Measurements from ENCODE around the gene MOGAT3.

Gene MOGAT3

GRCh38 chr7:101179713-101180112 lies 21.1 kb downstream of the MOGAT3 start:
- H3K9ac ChIP-seq (ENCODE audit: low read length) = no peak overlapping the region
- H2BK12ac ChIP-seq (ENCODE audit: low read length in 2 of 2) = no peak overlapping the region
- no peak overlapping the region for H2AK5ac ChIP-seq (ENCODE audit: low read length, severe bottlenecking)
- no peak overlapping the region for H3K23ac ChIP-seq (ENCODE audit: low read length in 2 of 2)
- DNase-seq = no peak
- no peak overlapping the region for H3K4me3 ChIP-seq (ENCODE audit: insufficient read depth in 1 of 2, low read depth in 1 of 2, low read length in 2 of 2)
- peak overlapping the region; percentile 15 for H3K4me2 ChIP-seq (ENCODE audit: low read length, poor library complexity, severe bottlenecking)
- peaks cover 0 to 4% of the 10 kb centered on the region in 2 experiments for H3K36me3 ChIP-seq (ENCODE audit: control insufficient read depth in 1 of 2, insufficient read depth in 2 of 2, low read depth in 1 of 2, low read length in 2 of 2)
- no peak overlapping the region for H2AFZ ChIP-seq (ENCODE audit: low read depth, low read length)
- H3K9me3 ChIP-seq (ENCODE audit: control insufficient read depth, low read length) = no peaks in the 10 kb centered on the region
- H3K27me3 ChIP-seq (ENCODE audit: control insufficient read depth in 1 of 2, insufficient read depth in 1 of 2, low read length in 2 of 2) = peaks cover 62 to 65% of the 10 kb centered on the region in 2 experiments
- peak overlapping the region; percentile 6 for H2BK15ac ChIP-seq (ENCODE audit: low read depth, poor library complexity, severe bottlenecking)
- no peak overlapping the region for H3K14ac ChIP-seq (ENCODE audit: low read length in 2 of 2)
- H2BK120ac ChIP-seq (ENCODE audit: low read depth, low read length) = no peak overlapping the region
- H3K4ac ChIP-seq (ENCODE audit: low read depth in 1 of 2, low read length in 2 of 2) = no peak overlapping the region
- H3K79me1 ChIP-seq (replicated peaks; ENCODE audit: low read length, poor library complexity, severe bottlenecking) = no peaks in the 10 kb centered on the region
- peaks cover 13% of the 10 kb centered on the region for H3K4me1 ChIP-seq (ENCODE audit: control insufficient read depth, insufficient read depth, low read depth, low read length)
- no peak overlapping the region for H2BK5ac ChIP-seq (ENCODE audit: low read depth, low read length, poor library complexity, severe bottlenecking)
- H4K8ac ChIP-seq (ENCODE audit: low read length) = no peak overlapping the region
- WGBS = 2% methylated on average over 23 of the region's 27 CpGs
- no peak overlapping the region for H3K27ac ChIP-seq (ENCODE audit: low read length, poor library complexity, severe bottlenecking)
- H3K18ac ChIP-seq (ENCODE audit: low read depth in 1 of 2, low read length in 2 of 2) = no peak overlapping the region
- no peak overlapping the region for H4K91ac ChIP-seq (ENCODE audit: low read length)

- Histone ChIP-seq H3K14ac (ENCODE audit: low read length in 2 of 2) (no peak overlapping the region), H3K18ac (ENCODE audit: low read depth in 1 of 2, low read length in 2 of 2) (no peak overlapping the region), H3K27me3 (ENCODE audit: control insufficient read depth in 1 of 2, insufficient read depth in 1 of 2, low read length in 2 of 2) (peaks cover 68 to 71% of the 10 kb centered on the region in 2 experiments), H4K91ac (ENCODE audit: low read length) (no peak overlapping the region), H3K4me3 (ENCODE audit: insufficient read depth in 1 of 2, low read depth in 1 of 2, low read length in 2 of 2) (no peak overlapping the region), H3K23ac (ENCODE audit: low read length in 2 of 2) (no peak overlapping the region), H2BK15ac (ENCODE audit: low read depth, poor library complexity, severe bottlenecking) (no peak overlapping the region), H2BK5ac (ENCODE audit: low read depth, low read length, poor library complexity, severe bottlenecking) (no peak overlapping the region), H3K79me1 (replicated peaks; ENCODE audit: low read length, poor library complexity, severe bottlenecking) (no peaks in the 10 kb centered on the region), H3K36me3 (ENCODE audit: control insufficient read depth in 1 of 2, insufficient read depth in 2 of 2, low read depth in 1 of 2, low read length in 2 of 2) (peaks cover 0 to 4% of the 10 kb centered on the region in 2 experiments), H2BK12ac (ENCODE audit: low read length in 2 of 2) (no peak overlapping the region), H3K4me2 (ENCODE audit: low read length, poor library complexity, severe bottlenecking) (peak overlapping the region; percentile 44), H4K8ac (ENCODE audit: low read length) (no peak overlapping the region), H3K27ac (ENCODE audit: low read length, poor library complexity, severe bottlenecking) (no peak overlapping the region), H2AFZ (ENCODE audit: low read depth, low read length) (no peak overlapping the region), H2AK5ac (ENCODE audit: low read length, severe bottlenecking) (no peak overlapping the region), H2BK120ac (ENCODE audit: low read depth, low read length) (no peak overlapping the region), H3K9ac (ENCODE audit: low read length) (no peak overlapping the region), H3K4ac (ENCODE audit: low read depth in 1 of 2, low read length in 2 of 2) (no peak overlapping the region), H3K9me3 (ENCODE audit: control insufficient read depth, low read length) (no peaks in the 10 kb centered on the region), H3K4me1 (ENCODE audit: control insufficient read depth, insufficient read depth, low read depth, low read length) (peaks cover 16% of the 10 kb centered on the region)
- WGBS = 3% methylated on average over 15 of the region's 20 CpGs
- no peak for DNase-seq
Observed at GRCh38 chr7:101179117-101179516, 21.7 kb downstream of the MOGAT3 start.

GRCh38 chr7:101177644-101178043 lies 23.2 kb downstream of the MOGAT3 start:
- Histone ChIP-seq H2AK5ac (ENCODE audit: low read length, severe bottlenecking) (no peak overlapping the region), H3K9me3 (ENCODE audit: control insufficient read depth, low read length) (no peaks in the 10 kb centered on the region), H3K36me3 (ENCODE audit: control insufficient read depth in 1 of 2, insufficient read depth in 2 of 2, low read depth in 1 of 2, low read length in 2 of 2) (peaks cover 0 to 4% of the 10 kb centered on the region in 2 experiments), H3K14ac (ENCODE audit: low read length in 2 of 2) (no peak overlapping the region), H3K4me3 (ENCODE audit: insufficient read depth in 1 of 2, low read depth in 1 of 2, low read length in 2 of 2) (no peak overlapping the region), H2AFZ (ENCODE audit: low read depth, low read length) (no peak overlapping the region), H3K18ac (ENCODE audit: low read depth in 1 of 2, low read length in 2 of 2) (no peak overlapping the region), H2BK5ac (ENCODE audit: low read depth, low read length, poor library complexity, severe bottlenecking) (no peak overlapping the region), H2BK12ac (ENCODE audit: low read length in 2 of 2) (no peak overlapping the region), H4K8ac (ENCODE audit: low read length) (no peak overlapping the region), H3K27me3 (ENCODE audit: control insufficient read depth in 1 of 2, insufficient read depth in 1 of 2, low read length in 2 of 2) (peaks cover 83 to 86% of the 10 kb centered on the region in 2 experiments), H3K4ac (ENCODE audit: low read depth in 1 of 2, low read length in 2 of 2) (no peak overlapping the region), H3K4me1 (ENCODE audit: control insufficient read depth, insufficient read depth, low read depth, low read length) (peaks cover 24% of the 10 kb centered on the region), H2BK120ac (ENCODE audit: low read depth, low read length) (no peak overlapping the region), H2BK15ac (ENCODE audit: low read depth, poor library complexity, severe bottlenecking) (no peak overlapping the region), H4K91ac (ENCODE audit: low read length) (no peak overlapping the region), H3K23ac (ENCODE audit: low read length in 2 of 2) (no peak overlapping the region), H3K4me2 (ENCODE audit: low read length, poor library complexity, severe bottlenecking) (no peak overlapping the region), H3K79me1 (replicated peaks; ENCODE audit: low read length, poor library complexity, severe bottlenecking) (no peaks in the 10 kb centered on the region), H3K9ac (ENCODE audit: low read length) (no peak overlapping the region), H3K27ac (ENCODE audit: low read length, poor library complexity, severe bottlenecking) (no peak overlapping the region)
- WGBS = 92% methylated on average over 2 of the region's 2 CpGs
- DNase-seq = no peak

GRCh38 chr7:101175664-101176063 lies 25.2 kb downstream of the MOGAT3 start:
- 42% methylated on average over 3 of the region's 3 CpGs for WGBS
- no peak overlapping the region for H3K14ac ChIP-seq (ENCODE audit: low read length in 2 of 2)
- H3K4ac ChIP-seq (ENCODE audit: low read depth in 1 of 2, low read length in 2 of 2) = no peak overlapping the region
- H3K4me3 ChIP-seq (ENCODE audit: insufficient read depth in 1 of 2, low read depth in 1 of 2, low read length in 2 of 2) = no peak overlapping the region
- H3K27me3 ChIP-seq (ENCODE audit: control insufficient read depth in 1 of 2, insufficient read depth in 1 of 2, low read length in 2 of 2) = peaks cover 89 to 94% of the 10 kb centered on the region in 2 experiments
- no peak for DNase-seq
- H2BK15ac ChIP-seq (ENCODE audit: low read depth, poor library complexity, severe bottlenecking) = no peak overlapping the region
- H2AFZ ChIP-seq (ENCODE audit: low read depth, low read length) = no peak overlapping the region
- H3K9me3 ChIP-seq (ENCODE audit: control insufficient read depth, low read length) = no peaks in the 10 kb centered on the region
- no peaks in the 10 kb centered on the region for H3K79me1 ChIP-seq (replicated peaks; ENCODE audit: low read length, poor library complexity, severe bottlenecking)
- peaks cover 0 to 4% of the 10 kb centered on the region in 2 experiments for H3K36me3 ChIP-seq (ENCODE audit: control insufficient read depth in 1 of 2, insufficient read depth in 2 of 2, low read depth in 1 of 2, low read length in 2 of 2)
- no peak overlapping the region for H4K8ac ChIP-seq (ENCODE audit: low read length)
- no peak overlapping the region for H2AK5ac ChIP-seq (ENCODE audit: low read length, severe bottlenecking)
- H4K91ac ChIP-seq (ENCODE audit: low read length) = no peak overlapping the region
- H3K23ac ChIP-seq (ENCODE audit: low read length in 2 of 2) = no peak overlapping the region
- H3K4me2 ChIP-seq (ENCODE audit: low read length, poor library complexity, severe bottlenecking) = no peak overlapping the region
- H2BK5ac ChIP-seq (ENCODE audit: low read depth, low read length, poor library complexity, severe bottlenecking) = no peak overlapping the region
- H3K9ac ChIP-seq (ENCODE audit: low read length) = no peak overlapping the region
- no peak overlapping the region for H2BK12ac ChIP-seq (ENCODE audit: low read length in 2 of 2)
- H2BK120ac ChIP-seq (ENCODE audit: low read depth, low read length) = no peak overlapping the region
- H3K27ac ChIP-seq (ENCODE audit: low read length, poor library complexity, severe bottlenecking) = no peak overlapping the region
- H3K18ac ChIP-seq (ENCODE audit: low read depth in 1 of 2, low read length in 2 of 2) = no peak overlapping the region
- peaks cover 33% of the 10 kb centered on the region for H3K4me1 ChIP-seq (ENCODE audit: control insufficient read depth, insufficient read depth, low read depth, low read length)
